Measurements from ENCODE around the gene CPTP.
A peak's percentile ranks its signal among the peaks of the same experiment; 100 is the strongest.

CPTP gene

DNA sequence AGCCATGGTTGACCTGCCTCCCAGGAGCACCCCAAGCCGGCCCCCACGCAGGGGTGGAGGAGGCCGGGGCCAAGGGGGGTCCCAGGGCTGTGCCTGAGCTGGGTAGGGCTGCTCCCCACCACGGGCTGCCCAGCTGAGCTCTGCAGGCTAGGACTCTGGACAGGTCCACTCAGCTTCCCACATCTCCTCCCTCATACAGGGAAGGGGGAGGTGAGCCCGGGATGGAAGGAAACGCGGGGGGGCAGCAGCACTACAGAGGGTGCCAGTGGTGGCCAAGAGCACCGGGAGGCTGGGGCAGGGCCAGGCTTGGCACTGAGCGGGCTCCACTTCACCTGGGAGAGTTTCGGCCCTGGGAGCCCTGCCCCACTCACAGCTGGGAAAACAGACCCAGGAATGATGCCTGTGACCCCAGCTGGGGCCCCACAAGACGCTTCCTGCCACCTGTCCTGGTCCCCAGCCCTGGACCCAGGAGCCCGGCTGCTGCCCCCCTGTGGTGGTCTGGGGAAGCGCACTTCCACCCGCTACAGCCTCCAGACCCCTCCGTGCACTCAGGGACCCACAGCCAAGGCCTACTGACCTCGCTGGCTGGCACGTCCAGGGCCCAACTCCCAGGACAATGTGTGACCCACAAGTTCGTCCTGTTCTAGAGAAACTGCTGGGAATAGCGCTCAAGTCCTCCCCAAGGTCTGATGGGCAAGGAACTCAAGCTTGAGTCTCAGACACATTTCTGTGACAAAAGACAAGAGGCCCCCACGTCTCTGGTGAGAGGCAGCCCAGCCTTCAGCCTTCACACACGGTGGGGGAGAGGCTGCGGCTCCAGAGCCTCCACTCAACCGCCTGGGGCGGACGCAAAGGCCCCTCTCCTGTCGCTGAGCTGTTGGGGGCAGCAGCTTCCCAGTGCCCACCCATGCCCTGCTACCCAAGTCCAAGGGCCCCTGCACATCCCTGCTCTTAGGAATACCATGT lies 47.4 kb downstream of the CPTP start:
- DNase-seq (ENCODE audit: low read depth, low spot score), result peak; percentile 42
- H3K4me3 ChIP-seq (ENCODE audit: low read length), result no peak overlapping the region

DNA sequence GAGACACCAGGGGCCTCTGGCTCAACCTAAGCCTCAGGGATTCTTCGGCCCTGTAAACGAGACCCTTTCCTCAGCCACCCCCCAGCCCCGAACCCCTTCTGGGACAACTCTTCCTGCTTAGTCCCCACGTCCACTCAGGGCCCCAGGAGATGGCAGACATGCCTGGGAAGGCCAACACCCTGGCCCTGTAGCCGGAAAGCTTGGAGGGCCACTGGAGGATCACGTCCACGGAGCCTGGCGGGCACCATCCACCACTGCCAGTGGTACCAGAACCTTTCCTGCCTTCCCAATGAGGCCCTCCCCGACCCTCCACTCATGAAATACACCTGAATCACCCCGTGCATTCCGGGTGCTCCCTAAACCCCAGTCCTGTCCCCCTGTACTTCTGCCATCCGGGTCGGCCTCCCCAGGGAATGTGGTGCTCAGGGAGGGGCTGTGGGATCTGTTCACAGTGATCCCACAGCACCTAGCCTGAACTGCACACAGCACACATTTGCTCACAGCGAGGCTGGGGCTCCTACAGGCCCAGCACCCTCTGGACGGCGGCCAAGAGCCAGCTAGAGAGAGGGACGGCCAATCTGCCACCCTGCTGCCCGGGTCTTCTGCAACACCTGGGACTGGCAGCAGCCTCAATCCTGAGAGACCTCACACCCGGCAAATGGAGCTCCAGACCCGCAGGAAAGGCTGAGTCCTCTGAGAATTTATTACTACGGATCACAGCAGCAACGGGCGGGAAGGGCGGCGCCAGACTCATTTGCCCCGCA lies 48.6 kb downstream of the CPTP start:
- no peak overlapping the region for H3K4me3 ChIP-seq (ENCODE audit: low read length)
- no peak for DNase-seq (ENCODE audit: low read depth, low spot score)

DNA sequence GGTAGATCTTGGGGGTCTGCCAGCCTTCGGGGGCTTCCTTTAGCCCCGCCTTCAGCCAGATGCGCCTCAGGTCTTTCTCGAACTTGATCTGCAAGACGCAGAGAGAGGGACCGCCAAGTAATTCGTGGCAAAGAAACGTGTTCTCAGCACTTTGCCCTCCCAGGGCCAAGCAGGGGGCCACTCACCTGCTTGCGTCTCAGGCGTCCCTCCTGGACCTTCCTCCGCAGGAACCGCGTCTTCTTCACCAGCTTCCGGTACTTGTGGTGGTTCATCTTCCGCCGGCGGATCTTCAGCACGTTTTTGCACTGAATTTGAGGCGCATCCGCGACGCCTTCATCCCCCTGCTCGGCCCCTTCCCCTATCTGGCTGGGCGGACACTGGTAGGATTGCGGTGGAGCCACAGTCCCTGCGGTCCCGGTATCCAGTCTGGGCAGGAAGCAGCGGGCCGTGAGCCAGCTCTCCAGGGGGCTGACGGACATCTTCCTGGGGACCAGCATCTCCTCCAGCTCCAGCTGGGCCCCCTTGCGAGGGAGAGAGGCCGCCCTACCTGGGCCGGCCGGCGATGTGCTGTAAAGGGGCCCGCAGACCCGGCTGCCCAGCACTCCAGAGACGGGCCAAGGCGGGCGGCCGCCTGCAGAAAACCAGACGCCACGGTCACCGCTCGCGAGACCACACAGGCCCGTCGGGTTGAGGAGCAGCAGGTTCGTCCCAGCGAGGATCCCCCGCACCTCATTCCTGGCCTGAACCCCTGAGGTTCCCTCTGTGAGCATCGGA lies 49.4 kb downstream of the CPTP start:
- H3K4me3 ChIP-seq (ENCODE audit: low read length), result peak overlapping the region; percentile 80
- no peak for DNase-seq (ENCODE audit: low read depth, low spot score)

DNA sequence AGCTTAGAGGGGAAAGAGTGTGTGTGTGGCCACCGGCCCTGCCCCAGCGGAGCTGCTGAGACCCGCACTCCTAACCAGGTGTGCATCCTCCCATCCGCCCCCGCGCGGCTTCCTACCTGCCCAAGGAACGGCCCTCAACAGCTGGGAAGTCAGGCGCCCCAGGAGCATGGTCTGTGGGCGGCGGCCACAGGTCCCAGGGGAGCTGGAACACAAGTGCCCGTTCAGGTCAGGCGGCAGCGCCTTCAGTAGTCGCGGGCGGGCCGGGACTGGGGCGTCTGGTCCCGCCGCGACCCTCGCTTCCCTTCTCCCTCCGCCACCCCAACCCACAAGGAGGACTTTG lies 50.0 kb downstream of the CPTP start:
- no peak for DNase-seq (ENCODE audit: low read depth, low spot score)
- peak overlapping the region; percentile 80 for H3K4me3 ChIP-seq (ENCODE audit: low read length)

DNA sequence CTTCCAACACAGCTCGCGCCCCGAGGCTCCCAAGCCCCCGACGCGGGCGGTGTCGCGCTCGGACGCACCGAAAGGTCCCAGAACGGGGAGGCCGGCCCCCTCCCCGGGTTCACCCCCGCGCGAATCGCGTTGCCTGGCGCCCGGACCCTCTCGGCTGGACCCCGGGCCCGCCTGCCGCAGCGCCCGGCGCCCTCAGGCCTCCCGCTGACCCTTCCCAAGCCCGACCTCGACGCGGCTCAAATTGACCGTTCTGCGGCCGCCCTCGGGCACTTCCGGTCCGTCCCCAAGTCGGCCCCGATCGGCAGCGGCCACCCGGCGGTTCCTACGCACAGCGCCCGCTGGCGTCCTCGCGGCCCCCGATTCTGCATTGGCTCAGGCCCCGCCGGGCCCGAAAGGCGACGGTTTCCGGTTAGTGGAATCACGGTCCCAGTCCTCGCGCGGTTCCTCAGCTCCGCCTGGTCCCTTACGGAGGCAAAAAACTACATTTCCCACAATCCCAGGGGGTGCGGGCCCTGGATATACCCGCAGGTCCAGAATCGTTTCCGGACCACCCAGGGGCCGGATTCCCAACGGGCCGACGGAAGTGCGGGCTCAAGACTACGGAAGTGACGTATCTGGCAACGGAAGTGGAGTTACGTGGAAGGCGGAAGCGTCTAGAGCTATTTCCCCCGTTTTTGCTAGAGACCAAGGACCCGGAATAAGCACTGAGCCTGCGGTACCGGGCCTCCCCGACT lies 50.5 kb downstream of the CPTP start, which contains the start of gene AURKAIP1:
Gene AURKAIP1, minus strand, starts transcription at position 279 of the 734 bp plus-strand sequence. CDS start 451 bp downstream, outside the sequence.
- peak within 1 kb of the TSS; percentile 80 for H3K4me3 ChIP-seq (ENCODE audit: low read length)
- DNase-seq (ENCODE audit: low read depth, low spot score), result peak; percentile 99

DNA sequence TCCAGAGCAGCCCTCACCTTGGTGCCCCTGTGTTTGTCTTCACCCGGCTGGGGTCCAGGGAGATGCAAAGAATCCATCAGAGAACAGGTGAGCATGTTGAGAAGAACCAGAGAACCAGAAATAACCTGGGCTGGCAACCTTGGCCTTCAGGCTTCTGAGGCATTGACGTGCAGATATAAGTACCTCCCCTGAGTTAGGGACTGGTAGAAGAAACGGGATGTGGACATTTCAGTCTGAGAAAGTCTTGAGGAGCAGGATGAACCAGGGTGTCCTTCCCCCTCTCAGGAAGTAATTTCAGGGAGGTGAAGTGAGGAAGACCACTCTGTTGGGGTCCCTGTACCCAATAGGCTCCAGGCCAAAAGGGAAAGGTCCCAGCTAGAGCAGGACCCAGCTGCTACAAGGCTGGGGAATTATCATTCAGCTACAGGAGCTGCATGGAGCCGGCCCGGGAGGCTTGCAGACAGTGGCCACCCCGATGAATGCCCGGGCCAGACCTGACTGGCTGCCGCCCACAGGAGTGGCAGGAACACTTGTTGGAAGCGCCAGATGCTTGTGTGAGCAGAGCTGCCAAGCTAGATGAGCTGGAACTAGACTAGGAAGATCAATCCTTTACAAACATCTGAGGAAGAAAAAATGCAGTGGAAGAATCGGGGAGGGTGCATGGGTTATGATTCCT lies 52.1 kb downstream of the CPTP start:
- no peak for DNase-seq (ENCODE audit: low read depth, low spot score)
- H3K4me3 ChIP-seq (ENCODE audit: low read length), result peak overlapping the region; percentile 80

DNA sequence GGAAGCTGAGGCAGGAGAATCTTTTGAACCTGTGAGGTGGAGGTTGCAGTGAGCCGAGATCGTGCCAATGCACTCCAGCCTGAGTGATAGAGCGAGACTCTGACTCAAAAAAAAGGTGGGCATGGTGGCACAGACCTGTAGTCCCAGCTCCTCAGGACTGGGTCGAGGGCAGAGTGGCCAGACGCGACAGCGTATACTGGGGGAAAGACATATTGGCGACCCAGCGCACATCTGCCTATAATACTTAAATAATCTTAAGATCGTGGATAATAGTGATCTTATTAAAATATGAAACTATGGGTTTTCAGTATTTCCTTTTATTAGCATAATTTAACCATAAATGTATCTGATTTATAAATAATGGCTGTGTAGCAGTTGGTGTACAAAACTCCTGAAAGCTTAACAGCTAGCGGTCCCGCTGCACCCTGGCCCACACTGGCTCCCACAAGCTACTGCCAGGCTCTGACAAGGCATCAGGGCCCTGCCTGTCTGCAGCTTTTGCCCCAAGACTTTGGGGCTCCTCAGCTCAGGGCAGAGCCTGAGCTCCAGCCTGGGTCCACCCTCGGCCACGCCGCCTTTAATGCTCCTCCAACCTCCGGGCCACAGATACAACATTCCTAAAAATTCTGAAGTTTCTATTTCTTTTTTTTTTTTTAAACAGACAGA lies 53.1 kb downstream of the CPTP start:
- H3K4me3 ChIP-seq (ENCODE audit: low read length), result no peak overlapping the region
- no peak for DNase-seq (ENCODE audit: low read depth, low spot score)
